GM19193 (cell line): ENCODE results near the gene NKX1-1.

ENCODE experiments used
- POLR2A ChIP-seq: IDR thresholded peaks from 4 replicates; pipeline ENCODE4 v1.6.1; 2011; ENCODE audit not compliant: insufficient read depth, insufficient read length; ENCODE audit errors: extremely low read depth

NKX1-1 gene

GRCh38 chr4:1406394-1406980 lies at the start of gene NKX1-1:
TSS of gene NKX1-1 (minus strand) at chr4:1406442. CDS start at chr4:1406442, 0 bp downstream.
- TF ChIP-seq POLR2A: no peak

DNA sequence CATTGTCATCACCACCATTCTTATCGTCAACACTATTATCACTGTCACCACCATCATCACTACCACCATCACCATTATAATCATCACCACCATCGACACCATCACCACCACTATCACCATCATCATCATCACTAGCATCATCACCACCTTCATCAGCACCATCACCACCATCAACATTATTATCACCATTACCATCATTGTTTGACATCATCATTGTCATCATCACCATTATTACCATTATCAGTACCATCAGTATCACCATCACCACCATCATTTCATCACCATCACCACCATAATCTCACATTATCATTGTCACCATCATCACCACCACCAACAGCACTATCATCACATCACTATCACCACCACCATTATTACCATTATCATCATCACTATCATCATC lies 47.5 kb upstream of the NKX1-1 start:
- TF ChIP-seq POLR2A: no peak

- TF ChIP-seq POLR2A: no peak
Observed at GRCh38 chr4:1452431-1453051, 46.3 kb upstream of the NKX1-1 start.

DNA sequence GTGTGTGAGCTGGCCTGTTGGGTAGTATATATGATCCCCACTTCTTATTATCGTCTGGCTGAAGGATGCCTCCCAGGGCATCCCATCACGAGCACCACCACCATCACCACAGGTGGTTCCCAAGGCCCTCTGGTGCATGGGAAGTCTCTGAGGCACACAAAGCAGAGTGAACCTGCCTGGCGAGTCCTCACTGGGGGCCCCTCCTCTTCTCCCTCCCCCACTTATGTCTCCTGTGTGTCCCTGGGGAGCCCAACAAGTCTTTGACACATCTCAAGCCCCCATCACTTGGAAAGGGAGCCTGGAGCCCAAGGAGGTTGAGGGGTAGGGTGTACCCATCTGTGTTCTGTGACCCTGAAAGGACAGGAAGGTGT lies 45.5 kb upstream of the NKX1-1 start:
- no peak for TF ChIP-seq POLR2A

- TF ChIP-seq POLR2A: no peak
Observed at GRCh38 chr4:1451106-1451751, 45.0 kb upstream of the NKX1-1 start.

GRCh38 chr4:1449833-1450741 lies 43.8 kb upstream of the NKX1-1 start:
- TF ChIP-seq POLR2A: no peak

GRCh38 chr4:1449475-1449832 lies 43.2 kb upstream of the NKX1-1 start:
- TF ChIP-seq POLR2A: no peak

DNA sequence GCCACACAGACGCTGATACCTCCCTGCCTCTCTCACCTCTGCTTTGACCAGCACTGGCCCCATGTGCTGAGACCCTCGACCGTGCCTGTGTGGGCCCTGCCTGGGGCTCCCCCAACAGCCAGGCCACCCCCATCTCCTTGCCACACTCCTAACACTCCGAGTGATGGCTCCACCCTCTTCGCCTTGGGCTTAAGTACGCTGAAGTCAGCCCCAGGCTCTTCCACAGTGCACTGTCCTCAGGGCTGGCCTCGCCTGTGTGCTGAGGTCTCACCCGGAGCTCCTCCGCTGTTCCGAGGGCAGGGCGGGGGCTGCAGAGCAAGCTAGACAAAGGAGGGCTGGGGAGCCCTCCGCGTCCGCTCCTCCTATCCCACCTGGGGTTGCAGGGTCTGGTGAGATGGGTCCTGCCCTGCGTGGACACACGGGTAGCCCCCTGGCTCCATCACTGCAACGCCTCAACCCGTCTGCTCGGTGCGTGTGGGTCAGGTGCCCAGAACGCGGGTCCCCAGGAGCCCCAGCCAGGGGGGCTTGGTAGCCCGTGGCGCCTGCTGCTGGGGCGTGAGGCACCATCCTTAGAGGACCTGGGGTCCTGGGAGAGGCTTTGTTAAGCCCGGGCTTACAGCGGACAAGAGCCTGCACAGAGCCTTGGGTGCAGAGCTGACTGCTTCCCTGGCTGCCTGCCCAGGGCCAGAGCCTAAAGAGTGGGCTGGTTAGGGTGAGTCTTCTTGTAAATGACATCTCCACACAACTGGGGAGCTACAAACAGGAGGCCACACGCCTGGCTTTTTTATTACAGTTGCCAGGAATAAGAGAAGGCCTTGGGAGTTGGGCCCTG lies 42.6 kb upstream of the NKX1-1 start:
- no peak for TF ChIP-seq POLR2A

DNA sequence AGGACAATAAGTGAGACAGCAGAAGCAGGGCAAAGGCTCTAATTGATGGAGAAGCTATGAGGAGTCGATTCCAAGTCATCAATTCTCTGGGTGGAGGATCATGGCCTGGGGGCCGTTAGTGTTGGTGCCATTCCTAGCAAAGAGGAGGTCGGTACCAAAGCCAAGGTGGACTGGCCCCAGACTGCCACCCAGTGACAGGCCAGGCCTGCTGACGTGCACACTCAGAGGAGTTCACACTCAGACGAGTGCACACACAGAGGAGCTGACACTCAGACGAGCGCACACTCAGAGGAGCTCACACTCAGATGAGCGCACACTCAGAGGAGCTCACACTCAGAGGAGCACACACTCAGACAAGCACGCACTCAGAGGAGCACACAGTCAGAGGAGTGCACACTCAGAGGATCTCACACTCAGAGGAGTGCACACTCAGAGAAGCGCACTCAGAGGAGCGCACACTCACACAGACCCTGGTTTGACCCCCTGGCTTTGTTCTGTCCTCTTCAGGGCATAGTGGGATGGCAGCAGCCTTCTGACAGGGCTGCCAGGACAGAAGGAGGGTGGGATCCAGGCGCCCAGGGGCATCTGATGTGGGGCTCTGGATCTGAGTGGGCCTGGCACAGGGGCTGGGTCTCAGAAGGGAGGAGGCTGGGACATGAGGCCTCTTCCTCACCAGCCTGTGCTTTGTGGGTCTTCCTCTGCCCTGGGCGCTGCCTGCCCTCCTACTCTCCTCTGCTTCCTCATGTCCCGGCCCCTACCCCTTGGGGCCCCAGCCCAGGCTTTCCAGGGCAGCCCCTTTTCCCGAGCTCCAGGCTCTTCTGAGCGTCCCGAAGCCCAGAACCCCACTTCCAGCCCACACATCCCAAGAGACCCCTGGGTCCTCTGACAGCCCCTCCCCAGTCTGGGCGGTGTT lies 41.7 kb upstream of the NKX1-1 start:
- no peak for TF ChIP-seq POLR2A

DNA sequence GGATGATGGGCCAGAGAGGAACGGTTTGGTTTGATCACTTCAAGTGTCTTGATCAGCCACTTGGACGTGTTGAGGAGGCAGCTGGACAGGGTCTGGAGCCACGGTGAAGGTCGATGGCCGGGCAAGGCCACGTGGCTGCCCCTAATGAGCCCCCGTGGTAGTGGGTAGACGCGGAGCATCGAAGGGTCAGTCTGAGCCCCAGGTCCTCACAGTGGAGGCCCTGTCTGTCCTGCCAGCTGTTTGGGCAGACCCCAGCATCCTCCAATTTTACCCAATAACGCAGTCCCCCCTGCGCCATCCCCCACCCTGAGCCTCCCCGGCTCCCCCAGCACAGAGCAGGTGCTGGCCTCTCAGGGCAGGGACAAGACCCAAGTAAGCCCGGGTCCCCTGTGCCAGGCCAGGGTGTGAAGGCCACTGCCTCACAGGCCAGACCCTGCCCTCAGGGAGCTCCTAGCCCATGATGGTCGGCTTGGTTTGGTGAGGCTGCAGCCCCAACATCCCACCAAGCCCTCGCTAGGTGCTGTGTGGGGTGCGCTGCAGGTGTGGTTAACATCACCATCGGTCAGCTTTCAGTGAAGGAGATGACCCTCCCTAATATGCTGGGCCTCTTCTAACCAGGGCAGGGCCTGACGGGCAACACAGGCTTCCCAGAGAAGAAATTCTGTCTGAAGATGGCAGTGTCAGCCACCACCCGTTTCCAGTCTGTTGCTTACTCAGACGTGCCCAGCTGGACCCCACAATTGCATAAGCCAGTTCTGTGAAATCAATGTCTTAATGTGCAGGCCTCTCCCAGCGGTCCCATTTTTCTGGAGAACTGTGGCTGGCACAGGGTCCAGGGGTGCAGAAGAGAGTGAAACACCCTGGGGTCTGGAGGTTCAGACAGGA lies 40.5 kb upstream of the NKX1-1 start:
- no peak for TF ChIP-seq POLR2A

- no peak for TF ChIP-seq POLR2A
Observed at GRCh38 chr4:1445716-1446445, 39.6 kb upstream of the NKX1-1 start.

GRCh38 chr4:1427010-1427409 lies 20.8 kb upstream of the NKX1-1 start:
- no peak for TF ChIP-seq POLR2A
